Measurements from ENCODE around the gene SPOUT1.

SPOUT1 gene

DNA sequence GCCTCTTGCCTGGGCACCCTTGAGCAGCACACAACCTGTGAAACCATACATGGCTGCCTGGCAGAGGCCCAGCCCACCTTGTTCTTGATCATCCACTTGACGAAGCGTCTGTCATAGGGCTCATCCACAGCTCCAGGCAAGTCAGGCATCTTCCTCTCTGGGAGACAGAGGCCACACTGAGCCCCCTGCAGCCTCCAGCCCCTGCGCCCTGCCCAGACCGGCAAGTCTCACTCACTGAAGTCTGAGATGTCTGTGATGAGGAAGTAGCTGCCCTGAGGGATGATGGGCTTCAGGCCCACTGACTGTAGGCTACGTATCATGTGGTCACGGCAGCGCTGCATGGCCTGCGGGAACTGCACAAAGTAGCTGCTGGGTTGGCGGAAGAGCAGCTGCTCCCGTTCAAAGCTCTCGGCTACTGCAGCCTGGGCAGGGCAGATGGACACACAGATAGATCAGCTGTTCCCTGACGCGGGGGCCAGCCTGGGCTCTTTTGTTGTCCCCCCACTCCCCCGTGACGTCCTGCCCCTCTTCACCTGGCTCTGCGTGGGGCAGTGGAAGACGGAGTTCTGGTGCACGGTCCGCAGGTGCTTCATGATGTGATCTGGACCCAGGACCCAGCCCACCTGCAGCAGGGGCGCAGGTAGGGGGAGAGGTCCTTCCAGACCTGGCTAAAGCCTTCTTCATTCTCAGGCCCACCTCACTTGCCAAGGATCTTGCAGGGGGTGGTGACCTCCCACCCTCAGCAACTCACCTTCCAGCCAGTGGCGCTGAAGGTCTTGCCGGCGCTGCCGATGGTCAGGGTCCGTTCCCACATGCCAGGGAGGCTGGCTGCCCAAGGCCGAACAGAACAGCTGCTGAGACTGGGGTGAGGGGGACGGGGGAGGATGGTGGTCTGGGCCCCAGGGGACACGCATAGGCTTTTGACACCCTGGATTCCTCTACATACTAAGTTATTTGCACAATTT, 5.9 kb upstream of the SPOUT1 start:
- peaks cover 54% of the 10 kb centered on the region for H3K36me3 ChIP-seq (ENCODE audit: control insufficient read depth, insufficient read depth, low read length)
- no peak overlapping the region for H3K9ac ChIP-seq (ENCODE audit: low read length)
- H3K27me3 ChIP-seq (ENCODE audit: control insufficient read depth, insufficient read depth, low read length): no peaks in the 10 kb centered on the region
- H3K9me3 ChIP-seq (ENCODE audit: control insufficient read depth, insufficient read depth, low read depth, low read length): no peaks in the 10 kb centered on the region
- no peaks in the 10 kb centered on the region for H3K4me1 ChIP-seq (ENCODE audit: control insufficient read depth, insufficient read depth, low read length)
- no peak overlapping the region for H3K27ac ChIP-seq (ENCODE audit: low read depth, low read length)
- no peak overlapping the region for H3K4me3 ChIP-seq (ENCODE audit: low read depth, low read length)

DNA sequence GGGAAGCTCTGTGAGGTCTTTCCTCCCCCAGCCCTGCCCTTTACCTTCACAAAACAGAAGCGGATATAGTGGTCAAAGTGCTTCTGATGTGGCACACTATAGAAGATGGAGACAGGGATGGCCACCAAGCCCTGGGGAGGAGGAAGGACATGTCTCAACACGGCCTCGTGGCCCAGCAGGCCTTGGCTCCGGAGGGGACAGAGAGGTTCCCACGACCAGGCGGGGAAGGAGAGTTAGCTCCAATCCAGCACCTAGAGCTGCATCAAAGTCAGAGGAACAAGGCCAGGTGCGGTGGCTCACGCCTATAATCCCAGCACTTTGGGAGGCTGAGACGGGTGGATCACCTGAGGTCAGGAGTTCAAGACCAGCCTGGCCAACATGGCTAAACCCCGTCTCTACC, 4.1 kb upstream of the SPOUT1 start:
- no peaks in the 10 kb centered on the region for H3K27me3 ChIP-seq (ENCODE audit: control insufficient read depth, insufficient read depth, low read length)
- H3K9ac ChIP-seq (ENCODE audit: low read length): no peak overlapping the region
- no peak overlapping the region for H3K4me3 ChIP-seq (ENCODE audit: low read depth, low read length)
- peaks cover 50% of the 10 kb centered on the region for H3K36me3 ChIP-seq (ENCODE audit: control insufficient read depth, insufficient read depth, low read length)
- no peak overlapping the region for H3K27ac ChIP-seq (ENCODE audit: low read depth, low read length)
- no peaks in the 10 kb centered on the region for H3K4me1 ChIP-seq (ENCODE audit: control insufficient read depth, insufficient read depth, low read length)
- no peaks in the 10 kb centered on the region for H3K9me3 ChIP-seq (ENCODE audit: control insufficient read depth, insufficient read depth, low read depth, low read length)

DNA sequence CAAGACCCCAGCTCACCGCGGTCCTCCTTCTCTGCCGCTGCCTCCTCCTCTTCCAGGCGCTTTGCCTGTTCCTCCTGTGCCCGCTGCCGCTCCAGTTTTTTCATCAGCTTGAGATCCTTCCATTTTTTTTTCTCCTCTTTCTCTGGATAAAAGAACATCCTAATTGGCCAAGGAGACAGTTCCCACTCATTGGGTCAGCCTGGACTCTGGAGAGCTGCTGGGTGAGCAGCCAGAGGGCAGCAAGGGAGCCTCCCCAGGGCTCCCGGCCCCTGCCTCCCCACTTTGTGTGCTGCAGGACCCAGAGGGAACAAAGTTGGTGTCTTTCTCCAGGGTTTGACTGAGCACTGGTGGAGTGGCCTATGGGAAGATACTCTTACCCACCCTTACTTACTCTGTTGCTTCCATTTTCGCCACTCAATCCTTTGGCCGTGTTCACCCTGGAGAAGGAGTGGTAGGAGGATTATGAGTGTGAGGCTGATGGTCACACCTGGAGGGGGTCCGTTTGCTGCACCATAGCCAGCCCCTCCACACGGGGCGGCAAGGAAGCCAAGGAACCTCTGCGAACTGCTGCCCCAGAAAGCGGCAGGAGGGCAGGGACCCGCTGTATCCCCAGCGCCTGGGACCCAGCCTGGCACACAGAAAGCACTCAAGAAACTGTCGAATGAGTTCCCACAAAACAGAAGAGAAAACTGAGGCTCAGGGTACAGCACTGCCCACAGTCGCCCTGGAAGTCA, 708 bp downstream of the SPOUT1 start:
- Histone ChIP-seq H3K4me3 (ENCODE audit: low read depth, low read length) (peak overlapping the region; percentile 82), H3K27me3 (ENCODE audit: control insufficient read depth, insufficient read depth, low read length) (no peaks in the 10 kb centered on the region), H3K4me1 (ENCODE audit: control insufficient read depth, insufficient read depth, low read length) (no peaks in the 10 kb centered on the region), H3K36me3 (ENCODE audit: control insufficient read depth, insufficient read depth, low read length) (peaks cover 62% of the 10 kb centered on the region), H3K27ac (ENCODE audit: low read depth, low read length) (peak overlapping the region; percentile 60; the same call in 1 of the 2 replicates), H3K9me3 (ENCODE audit: control insufficient read depth, insufficient read depth, low read depth, low read length) (no peaks in the 10 kb centered on the region), H3K9ac (ENCODE audit: low read length) (peak overlapping the region; percentile 86)

DNA sequence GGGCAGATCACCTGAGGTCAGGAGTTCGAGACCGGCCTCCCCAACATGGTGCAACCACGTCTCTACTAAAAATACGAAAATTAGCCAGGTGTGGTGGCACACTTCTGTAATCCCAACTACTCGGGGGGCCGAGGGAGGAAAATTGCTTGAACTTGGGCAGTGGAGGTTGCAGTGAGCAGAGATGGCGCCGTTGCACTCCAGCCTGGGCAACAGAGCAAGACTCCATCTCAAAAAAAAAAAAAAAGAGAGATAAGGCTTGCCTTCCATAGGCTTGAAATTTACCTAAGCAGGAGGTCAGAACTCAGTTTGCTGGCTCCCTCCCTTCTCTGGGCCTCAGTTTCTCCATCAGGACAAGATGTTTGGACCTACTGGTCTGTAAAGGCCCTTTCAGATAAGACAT, 1.3 kb downstream of the SPOUT1 start:
- Histone ChIP-seq H3K4me1 (ENCODE audit: control insufficient read depth, insufficient read depth, low read length) (no peaks in the 10 kb centered on the region), H3K27ac (ENCODE audit: low read depth, low read length) (no peak overlapping the region), H3K36me3 (ENCODE audit: control insufficient read depth, insufficient read depth, low read length) (peaks cover 62% of the 10 kb centered on the region)

DNA sequence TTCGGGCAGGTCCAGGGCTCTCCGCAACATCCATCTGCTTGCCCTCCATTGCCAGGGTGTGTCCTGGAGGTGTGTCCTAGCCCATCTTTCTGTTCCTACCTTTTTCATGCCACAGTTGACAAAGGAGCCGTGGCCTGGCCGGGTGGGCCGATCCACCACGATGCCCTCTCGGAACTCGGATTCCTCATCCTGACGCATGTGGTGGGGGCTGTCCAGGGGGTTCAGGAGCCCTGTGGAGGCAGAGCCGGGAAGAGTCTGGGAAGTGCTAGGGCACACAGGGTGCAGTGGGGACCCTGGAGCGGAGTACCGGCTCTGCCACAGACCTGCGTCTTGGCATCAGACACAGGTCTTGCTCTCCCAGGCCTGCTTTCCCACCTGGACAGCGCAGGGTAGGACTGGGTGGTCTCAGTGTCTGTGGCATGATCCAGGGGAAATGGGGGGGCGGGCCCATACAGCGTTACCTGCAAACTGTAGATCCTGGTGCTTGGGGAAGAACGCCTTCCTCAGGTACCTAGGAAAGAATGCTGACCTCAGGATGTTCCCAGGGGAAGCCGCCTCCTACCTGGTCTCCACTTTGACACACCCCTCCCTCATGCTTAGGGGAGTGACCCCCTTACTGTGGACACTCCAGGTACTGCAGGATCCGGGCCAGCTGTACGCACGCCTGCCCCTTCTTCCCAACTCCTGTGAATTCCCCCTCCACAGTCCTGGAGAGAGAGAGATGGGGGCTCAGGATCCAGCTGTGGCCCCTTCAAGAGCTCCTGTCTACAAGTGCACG, 3.5 kb downstream of the SPOUT1 start:
- no peaks in the 10 kb centered on the region for H3K27me3 ChIP-seq (ENCODE audit: control insufficient read depth, insufficient read depth, low read length)
- peaks cover 73% of the 10 kb centered on the region for H3K36me3 ChIP-seq (ENCODE audit: control insufficient read depth, insufficient read depth, low read length)
- no peak overlapping the region for H3K27ac ChIP-seq (ENCODE audit: low read depth, low read length)
- H3K9ac ChIP-seq (ENCODE audit: low read length): no peak overlapping the region
- H3K9me3 ChIP-seq (ENCODE audit: control insufficient read depth, insufficient read depth, low read depth, low read length): no peaks in the 10 kb centered on the region
- H3K4me3 ChIP-seq (ENCODE audit: low read depth, low read length): no peak overlapping the region
- no peaks in the 10 kb centered on the region for H3K4me1 ChIP-seq (ENCODE audit: control insufficient read depth, insufficient read depth, low read length)

More for the DNA sequence above, 1.3 kb downstream of the SPOUT1 start:
- H3K9ac ChIP-seq (ENCODE audit: low read length): no peak overlapping the region
- H3K4me3 ChIP-seq (ENCODE audit: low read depth, low read length): peak overlapping the region; percentile 82; the same call in 1 of the 2 replicates
- no peaks in the 10 kb centered on the region for H3K9me3 ChIP-seq (ENCODE audit: control insufficient read depth, insufficient read depth, low read depth, low read length)
- H3K27me3 ChIP-seq (ENCODE audit: control insufficient read depth, insufficient read depth, low read length): no peaks in the 10 kb centered on the region

DNA sequence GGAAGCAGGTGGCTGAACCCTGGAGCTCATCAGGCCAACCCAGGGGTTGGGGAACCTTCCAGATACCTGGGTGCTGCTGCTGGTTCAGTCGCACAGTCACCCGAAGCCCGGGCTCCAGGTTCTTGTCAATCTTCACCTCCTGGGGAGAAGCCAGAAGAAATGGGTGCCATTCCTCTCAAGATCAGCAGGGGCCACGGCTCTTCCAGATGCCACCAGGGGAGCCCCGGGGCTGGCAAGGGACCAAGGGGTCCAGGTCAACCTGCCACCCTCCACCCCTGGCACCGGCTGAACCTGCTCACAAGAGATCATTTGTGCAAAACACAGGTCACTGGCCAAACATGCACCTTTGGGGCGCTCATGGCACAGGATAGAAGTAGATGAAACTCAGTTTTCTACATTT, 4.7 kb downstream of the SPOUT1 start:
- peaks cover 81% of the 10 kb centered on the region for H3K36me3 ChIP-seq (ENCODE audit: control insufficient read depth, insufficient read depth, low read length)

DNA sequence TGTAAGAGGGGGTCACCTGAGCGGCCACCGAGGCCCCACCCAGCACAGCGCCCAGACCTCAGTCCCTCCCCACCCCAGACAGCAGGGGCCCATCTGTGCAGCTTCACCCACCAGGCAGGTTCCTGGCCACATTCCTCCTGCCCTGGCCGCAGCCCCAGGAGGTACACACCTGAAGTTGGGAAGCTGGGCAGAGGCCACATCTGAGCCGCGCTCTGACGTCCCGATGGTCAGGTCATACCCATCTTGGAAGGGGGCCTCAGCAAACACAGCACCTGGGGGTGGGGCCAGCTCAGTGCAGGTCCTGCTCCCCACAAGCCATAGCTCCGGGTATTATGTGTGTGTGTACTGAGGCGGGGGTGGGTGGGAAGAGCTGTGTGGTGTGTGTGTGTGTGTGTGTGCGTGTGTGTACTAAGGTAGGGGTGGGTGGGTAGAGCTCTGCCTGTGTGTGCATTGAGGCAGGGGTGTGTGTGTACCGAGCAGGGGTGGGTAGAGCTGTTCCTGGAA, 5.6 kb downstream of the SPOUT1 start:
- Histone ChIP-seq H3K9me3 (ENCODE audit: control insufficient read depth, insufficient read depth, low read depth, low read length) (no peaks in the 10 kb centered on the region), H3K9ac (ENCODE audit: low read length) (no peak overlapping the region), H3K4me3 (ENCODE audit: low read depth, low read length) (no peak overlapping the region), H3K27ac (ENCODE audit: low read depth, low read length) (no peak overlapping the region), H3K27me3 (ENCODE audit: control insufficient read depth, insufficient read depth, low read length) (no peaks in the 10 kb centered on the region), H3K4me1 (ENCODE audit: control insufficient read depth, insufficient read depth, low read length) (peaks cover 11% of the 10 kb centered on the region), H3K36me3 (ENCODE audit: control insufficient read depth, insufficient read depth, low read length) (peaks cover 82% of the 10 kb centered on the region)

More for the DNA sequence above, 4.7 kb downstream of the SPOUT1 start:
- H3K9me3 ChIP-seq (ENCODE audit: control insufficient read depth, insufficient read depth, low read depth, low read length): no peaks in the 10 kb centered on the region
- H3K4me1 ChIP-seq (ENCODE audit: control insufficient read depth, insufficient read depth, low read length): peaks cover 4% of the 10 kb centered on the region; the same call in 1 of the 2 replicates
- no peaks in the 10 kb centered on the region for H3K27me3 ChIP-seq (ENCODE audit: control insufficient read depth, insufficient read depth, low read length)
- no peak overlapping the region for H3K4me3 ChIP-seq (ENCODE audit: low read depth, low read length)
- no peak overlapping the region for H3K27ac ChIP-seq (ENCODE audit: low read depth, low read length)
- H3K9ac ChIP-seq (ENCODE audit: low read length): no peak overlapping the region

DNA sequence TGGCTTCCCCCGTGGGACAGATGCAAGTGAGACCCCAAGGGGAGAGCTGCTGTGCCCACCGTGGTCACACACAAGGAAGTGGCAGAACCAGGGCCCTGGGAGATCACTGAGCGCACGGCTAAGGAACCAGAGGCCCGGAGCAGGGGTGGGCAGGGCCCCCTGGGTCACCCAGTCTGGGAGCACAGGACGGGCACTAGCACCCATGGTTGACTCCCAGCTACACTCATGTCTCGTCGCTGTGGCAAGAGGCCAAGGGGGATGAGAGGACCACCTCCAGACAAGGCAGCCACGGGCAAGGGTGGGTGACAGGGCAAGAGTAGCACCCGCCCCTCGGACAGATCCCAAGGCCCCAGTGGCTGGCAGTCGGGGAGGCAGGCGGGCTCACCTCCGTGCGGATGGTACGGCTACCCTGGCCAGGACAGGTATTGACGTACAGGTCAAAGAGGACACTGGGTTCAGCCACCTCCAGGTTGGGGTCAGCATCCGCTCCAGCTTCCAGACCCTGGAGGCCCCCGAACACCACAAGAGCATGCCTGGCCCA, 6.2 kb downstream of the SPOUT1 start:
- H3K4me3 ChIP-seq (ENCODE audit: low read depth, low read length): no peak overlapping the region
- no peak overlapping the region for H3K9ac ChIP-seq (ENCODE audit: low read length)
- peaks cover 82% of the 10 kb centered on the region for H3K36me3 ChIP-seq (ENCODE audit: control insufficient read depth, insufficient read depth, low read length)
- H3K27ac ChIP-seq (ENCODE audit: low read depth, low read length): no peak overlapping the region
- no peaks in the 10 kb centered on the region for H3K27me3 ChIP-seq (ENCODE audit: control insufficient read depth, insufficient read depth, low read length)
- no peaks in the 10 kb centered on the region for H3K9me3 ChIP-seq (ENCODE audit: control insufficient read depth, insufficient read depth, low read depth, low read length)
- peaks cover 11% of the 10 kb centered on the region for H3K4me1 ChIP-seq (ENCODE audit: control insufficient read depth, insufficient read depth, low read length)

DNA sequence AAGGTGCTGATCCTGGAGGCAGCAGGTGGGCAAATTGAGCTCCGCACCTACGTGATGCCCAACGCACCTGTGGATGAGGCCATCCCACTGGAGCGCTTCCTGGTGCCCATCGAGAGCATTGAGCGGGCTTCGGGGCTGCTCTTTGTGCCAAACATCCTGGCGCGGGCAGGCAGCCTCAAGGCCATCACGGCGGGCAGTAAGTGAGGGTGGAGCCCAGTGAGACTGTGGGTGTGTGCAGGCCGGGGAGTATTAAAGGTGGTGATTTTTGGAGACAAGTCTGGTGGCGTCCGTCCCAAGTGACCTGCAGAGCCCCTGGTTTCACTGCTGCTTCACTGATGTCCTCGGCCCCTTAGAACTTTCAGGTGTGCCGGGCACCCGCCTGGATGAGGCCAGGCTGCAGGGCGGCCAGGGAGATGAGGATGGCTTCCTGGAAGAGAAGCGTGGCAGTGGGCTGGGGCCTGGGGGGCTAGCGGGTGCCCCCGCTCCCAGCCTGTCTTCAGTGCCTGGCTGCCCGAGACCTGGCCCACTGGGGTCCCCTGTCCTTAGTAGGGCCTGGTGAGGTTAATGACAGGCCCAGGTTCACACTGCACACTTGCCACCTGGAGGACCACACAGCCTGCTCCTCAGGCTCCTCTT, 7.1 kb downstream of the SPOUT1 start:
- H3K4me3 ChIP-seq (ENCODE audit: low read depth, low read length): no peak overlapping the region
- H3K9ac ChIP-seq (ENCODE audit: low read length): no peak overlapping the region
- H3K36me3 ChIP-seq (ENCODE audit: control insufficient read depth, insufficient read depth, low read length): peaks cover 73% of the 10 kb centered on the region
- H3K27me3 ChIP-seq (ENCODE audit: control insufficient read depth, insufficient read depth, low read length): no peaks in the 10 kb centered on the region
- H3K9me3 ChIP-seq (ENCODE audit: control insufficient read depth, insufficient read depth, low read depth, low read length): no peaks in the 10 kb centered on the region
- peaks cover 11% of the 10 kb centered on the region for H3K4me1 ChIP-seq (ENCODE audit: control insufficient read depth, insufficient read depth, low read length)
- H3K27ac ChIP-seq (ENCODE audit: low read depth, low read length): no peak overlapping the region

Measured in HUES6 (cell line).